ENCODE results near the gene GNG3.

DNA sequence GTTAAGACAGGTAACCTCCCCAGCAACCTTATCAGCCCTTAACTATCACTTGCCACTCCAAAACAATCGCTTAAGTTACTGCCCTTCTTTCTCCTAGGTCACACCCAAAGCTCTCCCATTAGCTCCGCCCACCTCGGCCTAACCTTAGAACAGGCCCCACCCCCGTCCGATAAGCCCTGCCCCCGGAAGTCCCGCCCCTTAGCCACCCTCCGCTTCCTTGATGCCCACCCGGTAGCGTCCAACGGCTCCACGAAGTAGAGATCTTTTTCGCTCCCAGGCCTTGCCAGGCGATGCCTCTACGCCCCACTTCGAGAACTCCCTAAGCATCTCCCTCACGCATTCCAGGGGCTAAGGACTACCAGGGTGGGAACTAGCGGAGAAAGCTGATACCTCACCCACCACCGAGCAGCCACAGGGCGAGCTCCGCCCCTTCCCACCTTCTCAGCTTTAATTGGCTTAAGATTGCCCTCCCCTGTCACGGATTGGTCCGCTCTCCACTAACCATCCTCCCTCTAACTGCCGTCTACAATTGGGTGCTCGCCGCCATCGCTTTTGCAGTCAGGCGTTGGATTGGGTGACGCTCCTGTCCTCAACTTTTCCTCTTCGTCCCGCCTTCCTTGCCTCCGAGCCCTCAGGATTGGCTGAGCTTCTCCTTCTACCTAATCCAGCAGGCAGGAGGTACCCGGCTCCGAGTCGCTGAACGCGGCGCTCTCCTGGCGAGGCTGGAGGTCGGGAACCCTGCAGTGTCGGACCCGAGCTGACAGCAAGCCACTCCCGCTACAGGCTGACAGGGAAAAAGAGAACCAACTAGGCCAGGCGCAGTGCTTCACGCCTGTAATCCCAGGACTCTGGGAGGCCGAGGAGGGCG lies 46.5 kb downstream of the GNG3 start, which contains the start of gene ZBTB3:
- TF ChIP-seq, protein P1, sequence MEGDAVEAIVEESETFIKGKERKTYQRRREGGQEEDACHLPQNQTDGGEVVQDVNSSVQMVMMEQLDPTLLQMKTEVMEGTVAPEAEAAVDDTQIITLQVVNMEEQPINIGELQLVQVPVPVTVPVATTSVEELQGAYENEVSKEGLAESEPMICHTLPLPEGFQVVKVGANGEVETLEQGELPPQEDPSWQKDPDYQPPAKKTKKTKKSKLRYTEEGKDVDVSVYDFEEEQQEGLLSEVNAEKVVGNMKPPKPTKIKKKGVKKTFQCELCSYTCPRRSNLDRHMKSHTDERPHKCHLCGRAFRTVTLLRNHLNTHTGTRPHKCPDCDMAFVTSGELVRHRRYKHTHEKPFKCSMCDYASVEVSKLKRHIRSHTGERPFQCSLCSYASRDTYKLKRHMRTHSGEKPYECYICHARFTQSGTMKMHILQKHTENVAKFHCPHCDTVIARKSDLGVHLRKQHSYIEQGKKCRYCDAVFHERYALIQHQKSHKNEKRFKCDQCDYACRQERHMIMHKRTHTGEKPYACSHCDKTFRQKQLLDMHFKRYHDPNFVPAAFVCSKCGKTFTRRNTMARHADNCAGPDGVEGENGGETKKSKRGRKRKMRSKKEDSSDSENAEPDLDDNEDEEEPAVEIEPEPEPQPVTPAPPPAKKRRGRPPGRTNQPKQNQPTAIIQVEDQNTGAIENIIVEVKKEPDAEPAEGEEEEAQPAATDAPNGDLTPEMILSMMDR (IDR thresholded peaks at IDR 0.05) = peak; percentile 11 to 55 (median 37)
- TF ChIP-seq POLR2A (IDR thresholded peaks at IDR 0.05) = peak; percentile 51
- TF ChIP-seq POLR2AphosphoS5 (IDR thresholded peaks at IDR 0.05) = peak; percentile 94 to 99 (median 94)
